Liver (tissue), 9 donors: ENCODE results near the gene STMP1. TPM values are rescaled to one million over a fixed set of nuclear protein-coding genes. Genes with fewer than 3 reads are reported as not detected.
A peak's percentile ranks its signal among the peaks of the same experiment; 100 is the strongest.

Source experiments
- DNase-seq: peaks from one replicate; pipeline ENCODE4 v3.0.0-alpha.2; 2017; ENCODE audit warnings: low spot score
- H3K27ac ChIP-seq, 2 donors: one replicate each; pipeline ENCODE4 v1.7.0; 2013; ENCODE audit warnings: inconsistent platforms in 2 of 2, low read length in 2 of 2, control low read depth in 1 of 2, low read depth in 1 of 2, mild to moderate bottlenecking in 1 of 2
- H3K27me3 ChIP-seq, 4 donors: one replicate each; pipeline versions ENCODE4 v1.6.1 to v1.7.0; 2013; ENCODE audit warnings: low read length in 3 of 4, inconsistent platforms in 1 of 4, mild to moderate bottlenecking in 1 of 4, moderate library complexity in 1 of 4; ENCODE audit not compliant: control insufficient read depth in 4 of 4, insufficient read depth in 4 of 4
- H3K36me3 ChIP-seq, 4 donors: one replicate each; pipeline versions ENCODE4 v1.6.1 to v1.7.0; 2013; ENCODE audit warnings: low read length in 3 of 4, mild to moderate bottlenecking in 3 of 4, low read depth in 1 of 4, moderate library complexity in 1 of 4; ENCODE audit not compliant: control insufficient read depth in 4 of 4, insufficient read depth in 3 of 4
- H3K4me1 ChIP-seq, 4 donors: one replicate each; pipeline versions ENCODE4 v1.6.1 to v1.7.0; 2013; ENCODE audit warnings: low read length in 3 of 4, mild to moderate bottlenecking in 3 of 4, moderate library complexity in 1 of 4; ENCODE audit not compliant: control insufficient read depth in 4 of 4, insufficient read depth in 4 of 4
- H3K4me3 ChIP-seq, 3 donors: one replicate each; pipeline versions ENCODE4 v1.6.1 to v1.7.0; 2013; ENCODE audit warnings: low read length in 3 of 3, control low read depth in 1 of 3, low read depth in 1 of 3, mild to moderate bottlenecking in 1 of 3
- H3K9ac ChIP-seq, 2 donors: one replicate each; pipeline ENCODE4 v1.7.0; 2013; ENCODE audit warnings: low read length in 2 of 2, mild to moderate bottlenecking in 2 of 2, moderate library complexity in 2 of 2, control low read depth in 1 of 2, low read depth in 1 of 2
- H3K9me3 ChIP-seq, 4 donors: one replicate each; pipeline versions ENCODE4 v1.6.1 to v1.7.0; 2013; ENCODE audit warnings: low read length in 3 of 4; ENCODE audit not compliant: control insufficient read depth in 4 of 4
- EGR1 ChIP-seq, 2 donors: IDR thresholded peaks; 2 replicates each; pipeline ENCODE4 v1.6.1; 2016 to 2018; ENCODE audit warnings: antibody characterized with exemption in 2 of 2, low read depth in 2 of 2
- FOXA1 ChIP-seq: IDR thresholded peaks from 2 replicates; pipeline ENCODE4 v1.6.1; 2016; ENCODE audit warnings: antibody characterized with exemption
- GABPA ChIP-seq, 2 donors: IDR thresholded peaks in 1 of 2; conservative IDR thresholded peaks in 1 of 2; 2 replicates each; pipeline ENCODE4 v1.6.1; 2016; ENCODE audit warnings: antibody characterized with exemption in 2 of 2, mild to moderate bottlenecking in 1 of 2, moderate library complexity in 1 of 2
- HNF4A ChIP-seq, 2 donors: conservative IDR thresholded peaks; 2 replicates each; pipeline ENCODE4 v1.6.1; 2016; ENCODE audit warnings: antibody characterized with exemption in 2 of 2, mild to moderate bottlenecking in 2 of 2
- HNF4G ChIP-seq: IDR thresholded peaks from 2 replicates; pipeline ENCODE4 v1.6.1; 2016; ENCODE audit warnings: antibody characterized with exemption
- JUND ChIP-seq, 2 donors: IDR thresholded peaks; 2 replicates each; pipeline ENCODE4 v1.6.1; 2016; ENCODE audit warnings: antibody characterized with exemption in 2 of 2
- NR2F2 ChIP-seq: IDR thresholded peaks from 2 replicates; pipeline ENCODE4 v1.6.1; 2016; ENCODE audit warnings: antibody characterized with exemption
- RAD21 ChIP-seq, 2 donors: IDR thresholded peaks; 2 replicates each; pipeline ENCODE4 v1.6.1; 2016; ENCODE audit warnings: antibody characterized with exemption in 2 of 2, mild to moderate bottlenecking in 2 of 2
- RXRA ChIP-seq, 2 donors: IDR thresholded peaks; 2 replicates each; pipeline ENCODE4 v1.6.1; 2017 to 2018; ENCODE audit warnings: antibody characterized with exemption in 2 of 2, mild to moderate bottlenecking in 1 of 2
- SP1 ChIP-seq: IDR thresholded peaks from 2 replicates; pipeline ENCODE4 v1.6.1; 2018; ENCODE audit warnings: antibody characterized with exemption, mild to moderate bottlenecking
- TAF1 ChIP-seq: conservative IDR thresholded peaks from 2 replicates; pipeline ENCODE4 v1.6.1; 2016; ENCODE audit warnings: antibody characterized with exemption, mild to moderate bottlenecking
- YY1 ChIP-seq: IDR thresholded peaks from 2 replicates; pipeline ENCODE4 v1.6.1; 2016; ENCODE audit warnings: antibody characterized with exemption, mild to moderate bottlenecking
- WGBS: extraction: QIAGEN DNeasy Blood & Tissue Kit; methylation state at CpG from one replicate; pipeline ENCODE4 v1.1.7; 2013; 5-methylcytosine and 5-hydroxymethylcytosine counted together
- polyA plus RNA-seq, 2 donors: library from polyadenylated mRNA; stranded (reverse) in 1 of 2; unstranded in 1 of 2; fragments of 200-250 nt in 1 of 2; fragments of >200 nt in 1 of 2; fragmentation: Nextera tagmentation in 1 of 2; extraction: Ambion mirVana in 1 of 2; gene quantifications; one replicate each; pipeline versions ENCODE4 v1.2.1 to v1.2.3, GENCODE V29; 2013 to 2015
- total RNA-seq, 2 donors: library from RNA; depleted of rRNA; stranded (reverse); fragments of >200 nt; gene quantifications; one replicate each; pipeline ENCODE4 v1.2.3, GENCODE V29; 2014
- TF ChIP-seq, protein P1 (sequence below): IDR thresholded peaks from 2 replicates; pipeline ENCODE4 v1.6.1; 2016; ENCODE audit warnings: antibody characterized with exemption
- TF ChIP-seq, protein P2 (sequence below): fragments of 150-350 bp; IDR thresholded peaks from 2 replicates; pipeline ENCODE4 v1.5.1; 2017; ENCODE audit warnings: improper control_type of control experiment, low read depth, low read length; ENCODE audit not compliant: missing input control
- TF ChIP-seq, protein P3 (sequence below): IDR thresholded peaks from 2 replicates; pipeline ENCODE4 v1.6.1; 2016; ENCODE audit warnings: antibody characterized with exemption
- TF ChIP-seq, protein P4 (sequence below): IDR thresholded peaks from 2 replicates; pipeline ENCODE4 v1.6.1; 2016; ENCODE audit warnings: antibody characterized with exemption, mild to moderate bottlenecking
- TF ChIP-seq, protein P5 (sequence below): IDR thresholded peaks from 2 replicates; pipeline ENCODE4 v1.6.1; 2016; ENCODE audit warnings: antibody characterized with exemption
- donor health status: healthy.
- donor health status: healthy.
- donor health status: healthy.
- donor health status: healthy.
- donor health status: healthy.

The STMP1 gene
- total and polyA plus RNA-seq, 4 donors, result 6.8 to 30.7 (median 13.8) TPM

DNA sequence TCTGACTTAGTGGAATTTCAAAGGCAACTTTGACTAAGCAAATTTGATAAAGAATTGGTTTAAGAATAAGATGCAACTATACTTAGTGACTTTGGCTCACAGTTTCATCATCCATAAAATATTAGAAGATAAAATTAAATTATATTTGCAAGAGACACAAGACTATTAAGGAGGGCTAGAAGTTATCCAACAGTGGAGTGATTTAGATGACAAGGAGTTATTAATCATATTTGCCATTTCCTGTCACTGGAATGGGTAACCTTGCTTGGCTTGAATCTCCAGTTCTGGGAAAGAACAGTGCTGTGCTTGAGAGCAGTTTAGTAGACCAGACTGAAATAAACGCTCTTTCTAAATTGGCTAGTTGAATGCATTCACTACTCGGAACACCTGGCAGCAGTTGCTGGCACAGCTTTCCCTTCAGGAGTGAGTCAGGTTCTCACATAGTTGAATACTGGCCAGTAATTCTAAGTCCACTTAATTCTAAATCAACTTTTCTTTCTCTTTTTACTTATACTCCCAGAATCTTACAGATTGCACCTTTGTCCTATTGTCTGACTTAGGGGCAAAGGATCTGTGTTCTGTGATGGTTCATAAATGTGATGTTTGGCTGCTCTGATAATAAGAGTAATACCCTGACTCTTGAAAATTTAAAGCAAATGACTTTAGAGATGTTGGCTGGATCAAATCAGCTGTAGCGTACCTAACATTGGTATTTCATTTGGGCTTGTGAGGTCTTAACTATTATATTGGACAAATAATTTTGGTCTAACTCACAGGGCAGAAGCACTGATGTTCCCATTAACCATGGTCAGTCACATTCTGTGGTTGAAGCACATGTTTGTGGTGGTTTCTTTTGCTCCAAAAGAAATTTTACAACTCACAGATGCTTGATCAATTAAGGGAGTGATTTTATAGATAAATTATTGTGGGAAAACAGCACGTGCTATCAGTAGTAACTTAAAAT lies 16.6 kb downstream of the STMP1 start:
- H3K27ac ChIP-seq, result no peak overlapping the region
- 65% methylated on average over 4 of the region's 4 CpGs for WGBS

DNA sequence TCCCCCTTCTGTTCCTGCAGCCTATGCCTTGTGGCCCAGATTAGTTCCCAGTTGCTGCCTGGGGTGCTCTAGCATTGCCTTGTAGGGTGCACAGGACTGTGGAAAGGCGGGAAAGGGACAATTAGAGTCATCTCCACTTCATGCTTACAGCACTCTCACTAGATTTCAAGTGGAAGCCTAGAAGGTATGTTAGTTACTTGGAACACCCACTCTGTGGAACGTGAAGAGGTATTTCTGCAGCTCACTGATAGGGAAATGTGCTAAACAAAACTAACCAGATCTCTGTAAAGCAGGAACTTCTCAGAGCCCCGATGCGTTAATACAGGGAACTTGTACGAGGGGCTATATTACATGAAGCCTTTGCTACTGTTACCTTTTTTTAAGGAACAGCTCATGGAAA lies 19.4 kb downstream of the STMP1 start:
- Histone ChIP-seq H3K4me1 (peaks cover 0 to 16% (median 12%) of the 10 kb centered on the region in 4 donors), H3K27me3 (no peaks in the 10 kb centered on the region), H3K9me3 (no peaks in the 10 kb centered on the region), H3K4me3 (no peak overlapping the region), H3K27ac (no peak overlapping the region), H3K9ac (no peak overlapping the region), H3K36me3 (peaks cover 0 to 6% (median 0%) of the 10 kb centered on the region in 4 donors)
- 91% methylated on average over 5 of the region's 5 CpGs for WGBS
- no peak for DNase-seq
- TF ChIP-seq, protein P1, sequence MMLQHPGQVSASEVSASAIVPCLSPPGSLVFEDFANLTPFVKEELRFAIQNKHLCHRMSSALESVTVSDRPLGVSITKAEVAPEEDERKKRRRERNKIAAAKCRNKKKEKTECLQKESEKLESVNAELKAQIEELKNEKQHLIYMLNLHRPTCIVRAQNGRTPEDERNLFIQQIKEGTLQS, result no peak
- no peak for TF ChIP-seq SP1
- no peak for TF ChIP-seq FOXA1
- TF ChIP-seq, protein P2, sequence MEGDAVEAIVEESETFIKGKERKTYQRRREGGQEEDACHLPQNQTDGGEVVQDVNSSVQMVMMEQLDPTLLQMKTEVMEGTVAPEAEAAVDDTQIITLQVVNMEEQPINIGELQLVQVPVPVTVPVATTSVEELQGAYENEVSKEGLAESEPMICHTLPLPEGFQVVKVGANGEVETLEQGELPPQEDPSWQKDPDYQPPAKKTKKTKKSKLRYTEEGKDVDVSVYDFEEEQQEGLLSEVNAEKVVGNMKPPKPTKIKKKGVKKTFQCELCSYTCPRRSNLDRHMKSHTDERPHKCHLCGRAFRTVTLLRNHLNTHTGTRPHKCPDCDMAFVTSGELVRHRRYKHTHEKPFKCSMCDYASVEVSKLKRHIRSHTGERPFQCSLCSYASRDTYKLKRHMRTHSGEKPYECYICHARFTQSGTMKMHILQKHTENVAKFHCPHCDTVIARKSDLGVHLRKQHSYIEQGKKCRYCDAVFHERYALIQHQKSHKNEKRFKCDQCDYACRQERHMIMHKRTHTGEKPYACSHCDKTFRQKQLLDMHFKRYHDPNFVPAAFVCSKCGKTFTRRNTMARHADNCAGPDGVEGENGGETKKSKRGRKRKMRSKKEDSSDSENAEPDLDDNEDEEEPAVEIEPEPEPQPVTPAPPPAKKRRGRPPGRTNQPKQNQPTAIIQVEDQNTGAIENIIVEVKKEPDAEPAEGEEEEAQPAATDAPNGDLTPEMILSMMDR, result no peak
- TF ChIP-seq HNF4A (conservative IDR thresholded peaks at IDR 0.05), result no peak
- TF ChIP-seq TAF1, result no peak
- TF ChIP-seq GABPA (IDR thresholded peaks at IDR 0.05 in 1 of 2, conservative IDR thresholded peaks at IDR 0.05 in 1 of 2), result no peak
- TF ChIP-seq EGR1 (IDR thresholded peaks at IDR 0.05; ENCODE audit: low read depth in 2 of 2), result no peak
- TF ChIP-seq, protein P3, sequence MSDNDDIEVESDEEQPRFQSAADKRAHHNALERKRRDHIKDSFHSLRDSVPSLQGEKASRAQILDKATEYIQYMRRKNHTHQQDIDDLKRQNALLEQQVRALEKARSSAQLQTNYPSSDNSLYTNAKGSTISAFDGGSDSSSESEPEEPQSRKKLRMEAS, result no peak
- TF ChIP-seq RXRA (IDR thresholded peaks at IDR 0.05), result no peak
- no peak for TF ChIP-seq YY1
- TF ChIP-seq, protein P4, sequence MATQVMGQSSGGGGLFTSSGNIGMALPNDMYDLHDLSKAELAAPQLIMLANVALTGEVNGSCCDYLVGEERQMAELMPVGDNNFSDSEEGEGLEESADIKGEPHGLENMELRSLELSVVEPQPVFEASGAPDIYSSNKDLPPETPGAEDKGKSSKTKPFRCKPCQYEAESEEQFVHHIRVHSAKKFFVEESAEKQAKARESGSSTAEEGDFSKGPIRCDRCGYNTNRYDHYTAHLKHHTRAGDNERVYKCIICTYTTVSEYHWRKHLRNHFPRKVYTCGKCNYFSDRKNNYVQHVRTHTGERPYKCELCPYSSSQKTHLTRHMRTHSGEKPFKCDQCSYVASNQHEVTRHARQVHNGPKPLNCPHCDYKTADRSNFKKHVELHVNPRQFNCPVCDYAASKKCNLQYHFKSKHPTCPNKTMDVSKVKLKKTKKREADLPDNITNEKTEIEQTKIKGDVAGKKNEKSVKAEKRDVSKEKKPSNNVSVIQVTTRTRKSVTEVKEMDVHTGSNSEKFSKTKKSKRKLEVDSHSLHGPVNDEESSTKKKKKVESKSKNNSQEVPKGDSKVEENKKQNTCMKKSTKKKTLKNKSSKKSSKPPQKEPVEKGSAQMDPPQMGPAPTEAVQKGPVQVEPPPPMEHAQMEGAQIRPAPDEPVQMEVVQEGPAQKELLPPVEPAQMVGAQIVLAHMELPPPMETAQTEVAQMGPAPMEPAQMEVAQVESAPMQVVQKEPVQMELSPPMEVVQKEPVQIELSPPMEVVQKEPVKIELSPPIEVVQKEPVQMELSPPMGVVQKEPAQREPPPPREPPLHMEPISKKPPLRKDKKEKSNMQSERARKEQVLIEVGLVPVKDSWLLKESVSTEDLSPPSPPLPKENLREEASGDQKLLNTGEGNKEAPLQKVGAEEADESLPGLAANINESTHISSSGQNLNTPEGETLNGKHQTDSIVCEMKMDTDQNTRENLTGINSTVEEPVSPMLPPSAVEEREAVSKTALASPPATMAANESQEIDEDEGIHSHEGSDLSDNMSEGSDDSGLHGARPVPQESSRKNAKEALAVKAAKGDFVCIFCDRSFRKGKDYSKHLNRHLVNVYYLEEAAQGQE, result no peak
- TF ChIP-seq, protein P5, sequence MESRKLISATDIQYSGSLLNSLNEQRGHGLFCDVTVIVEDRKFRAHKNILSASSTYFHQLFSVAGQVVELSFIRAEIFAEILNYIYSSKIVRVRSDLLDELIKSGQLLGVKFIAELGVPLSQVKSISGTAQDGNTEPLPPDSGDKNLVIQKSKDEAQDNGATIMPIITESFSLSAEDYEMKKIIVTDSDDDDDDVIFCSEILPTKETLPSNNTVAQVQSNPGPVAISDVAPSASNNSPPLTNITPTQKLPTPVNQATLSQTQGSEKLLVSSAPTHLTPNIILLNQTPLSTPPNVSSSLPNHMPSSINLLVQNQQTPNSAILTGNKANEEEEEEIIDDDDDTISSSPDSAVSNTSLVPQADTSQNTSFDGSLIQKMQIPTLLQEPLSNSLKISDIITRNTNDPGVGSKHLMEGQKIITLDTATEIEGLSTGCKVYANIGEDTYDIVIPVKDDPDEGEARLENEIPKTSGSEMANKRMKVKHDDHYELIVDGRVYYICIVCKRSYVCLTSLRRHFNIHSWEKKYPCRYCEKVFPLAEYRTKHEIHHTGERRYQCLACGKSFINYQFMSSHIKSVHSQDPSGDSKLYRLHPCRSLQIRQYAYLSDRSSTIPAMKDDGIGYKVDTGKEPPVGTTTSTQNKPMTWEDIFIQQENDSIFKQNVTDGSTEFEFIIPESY, result no peak
- TF ChIP-seq JUND (IDR thresholded peaks at IDR 0.05), result no peak
- TF ChIP-seq HNF4G, result no peak
- TF ChIP-seq NR2F2, result no peak
- TF ChIP-seq RAD21 (IDR thresholded peaks at IDR 0.05), result no peak

More for the DNA sequence above, 16.6 kb downstream of the STMP1 start:
- Histone ChIP-seq H3K4me3 (no peak overlapping the region), H3K36me3 (peaks cover 0 to 6% (median 2%) of the 10 kb centered on the region in 4 donors), H3K27me3 (no peaks in the 10 kb centered on the region), H3K9me3 (no peaks in the 10 kb centered on the region), H3K4me1 (peaks cover 0 to 14% (median 12%) of the 10 kb centered on the region in 4 donors), H3K9ac (no peak overlapping the region)
- DNase-seq, result no peak
- TF ChIP-seq YY1 (no peak), JUND (IDR thresholded peaks at IDR 0.05) (peak in 1 of 2 donors; percentile 34), HNF4A (conservative IDR thresholded peaks at IDR 0.05) (peak in 1 of 2 donors; percentile 17)
- TF ChIP-seq, protein P4, result no peak
